ENCODE data around the gene XYLB. TPM values are rescaled to one million over a fixed set of nuclear protein-coding genes. Genes with fewer than 3 reads are reported as not detected.

The XYLB gene
- total RNA-seq, 2 donors from 2014 or later, result 1.8 to 38.7 TPM

- Histone ChIP-seq H3K9me3 (no peaks in the 10 kb centered on the region), H3K4me3 (no peak overlapping the region), H3K4me1 (ENCODE audit: control insufficient read depth in 1 of 2, low read depth in 2 of 2) (no peaks in the 10 kb centered on the region), H3K27me3 (replicated peaks; ENCODE audit: insufficient read depth) (no peaks in the 10 kb centered on the region), H3K36me3 (no peaks in the 10 kb centered on the region), H3K27ac (no peak overlapping the region)
- DNase-seq (ENCODE audit: low spot score), result no peak
- ATAC-seq (ENCODE audit: insufficient number of reproducible peaks, low FRiP score, low read depth), result no peak
- no peak for TF ChIP-seq CTCF (IDR thresholded peaks at IDR 0.05)
These were observed 19.5 kb downstream of the XYLB start for GRCh38 chr3:38366082-38366481.

- DNase-seq (ENCODE audit: low spot score) (no peak), ATAC-seq (ENCODE audit: insufficient number of reproducible peaks, low FRiP score, low read depth) (no peak)
- Histone ChIP-seq H3K9me3 (no peaks in the 10 kb centered on the region), H3K4me3 (no peak overlapping the region), H3K36me3 (no peaks in the 10 kb centered on the region), H3K4me1 (ENCODE audit: control insufficient read depth in 1 of 2, low read depth in 2 of 2) (no peaks in the 10 kb centered on the region), H3K27ac (no peak overlapping the region), H3K27me3 (replicated peaks; ENCODE audit: insufficient read depth) (no peaks in the 10 kb centered on the region)
- no peak for TF ChIP-seq CTCF (IDR thresholded peaks at IDR 0.05)
These were observed 21.2 kb downstream of the XYLB start for GRCh38 chr3:38367779-38368178.

GRCh38 chr3:38368238-38368637, 21.7 kb downstream of the XYLB start:
- Histone ChIP-seq H3K27me3 (replicated peaks; ENCODE audit: insufficient read depth) (no peaks in the 10 kb centered on the region), H3K4me3 (no peak overlapping the region), H3K9me3 (no peaks in the 10 kb centered on the region), H3K36me3 (no peaks in the 10 kb centered on the region), H3K27ac (no peak overlapping the region), H3K4me1 (ENCODE audit: control insufficient read depth in 1 of 2, low read depth in 2 of 2) (no peaks in the 10 kb centered on the region)
- DNase-seq (ENCODE audit: low spot score) (no peak), ATAC-seq (ENCODE audit: insufficient number of reproducible peaks, low FRiP score, low read depth) (no peak)
- no peak for TF ChIP-seq CTCF (IDR thresholded peaks at IDR 0.05)

GRCh38 chr3:38369186-38369585, 22.6 kb downstream of the XYLB start:
- H3K36me3 ChIP-seq, result no peaks in the 10 kb centered on the region
- ATAC-seq (ENCODE audit: insufficient number of reproducible peaks, low FRiP score, low read depth) (no peak), DNase-seq (ENCODE audit: low spot score) (no peak)
- H3K27me3 ChIP-seq (replicated peaks; ENCODE audit: insufficient read depth), result no peaks in the 10 kb centered on the region
- H3K27ac ChIP-seq, result no peak overlapping the region
- no peak overlapping the region for H3K4me3 ChIP-seq
- no peaks in the 10 kb centered on the region for H3K9me3 ChIP-seq
- TF ChIP-seq CTCF (IDR thresholded peaks at IDR 0.05), result no peak
- no peaks in the 10 kb centered on the region for H3K4me1 ChIP-seq (ENCODE audit: control insufficient read depth in 1 of 2, low read depth in 2 of 2)

GRCh38 chr3:38370149-38370548, 23.6 kb downstream of the XYLB start:
- Histone ChIP-seq H3K9me3 (no peaks in the 10 kb centered on the region), H3K4me1 (ENCODE audit: control insufficient read depth in 1 of 2, low read depth in 2 of 2) (no peaks in the 10 kb centered on the region), H3K27me3 (replicated peaks; ENCODE audit: insufficient read depth) (no peaks in the 10 kb centered on the region), H3K27ac (no peak overlapping the region), H3K36me3 (no peaks in the 10 kb centered on the region), H3K4me3 (no peak overlapping the region)
- no peak for DNase-seq (ENCODE audit: low spot score)
- ATAC-seq (ENCODE audit: insufficient number of reproducible peaks, low FRiP score, low read depth), result no peak
- TF ChIP-seq CTCF (IDR thresholded peaks at IDR 0.05), result no peak
